ENCODE data around the gene COBLL1.

- TF ChIP-seq, protein P1, sequence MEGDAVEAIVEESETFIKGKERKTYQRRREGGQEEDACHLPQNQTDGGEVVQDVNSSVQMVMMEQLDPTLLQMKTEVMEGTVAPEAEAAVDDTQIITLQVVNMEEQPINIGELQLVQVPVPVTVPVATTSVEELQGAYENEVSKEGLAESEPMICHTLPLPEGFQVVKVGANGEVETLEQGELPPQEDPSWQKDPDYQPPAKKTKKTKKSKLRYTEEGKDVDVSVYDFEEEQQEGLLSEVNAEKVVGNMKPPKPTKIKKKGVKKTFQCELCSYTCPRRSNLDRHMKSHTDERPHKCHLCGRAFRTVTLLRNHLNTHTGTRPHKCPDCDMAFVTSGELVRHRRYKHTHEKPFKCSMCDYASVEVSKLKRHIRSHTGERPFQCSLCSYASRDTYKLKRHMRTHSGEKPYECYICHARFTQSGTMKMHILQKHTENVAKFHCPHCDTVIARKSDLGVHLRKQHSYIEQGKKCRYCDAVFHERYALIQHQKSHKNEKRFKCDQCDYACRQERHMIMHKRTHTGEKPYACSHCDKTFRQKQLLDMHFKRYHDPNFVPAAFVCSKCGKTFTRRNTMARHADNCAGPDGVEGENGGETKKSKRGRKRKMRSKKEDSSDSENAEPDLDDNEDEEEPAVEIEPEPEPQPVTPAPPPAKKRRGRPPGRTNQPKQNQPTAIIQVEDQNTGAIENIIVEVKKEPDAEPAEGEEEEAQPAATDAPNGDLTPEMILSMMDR (conservative IDR thresholded peaks at IDR 0.05; ENCODE audit: low read depth, low read length) = no peak; the same call in 1 of the 2 replicates
- TF ChIP-seq EZH2phosphoT487 (IDR thresholded peaks at IDR 0.05; ENCODE audit: borderline replicate concordance, low read length) = no peak
These were observed 137.5 kb downstream of the COBLL1 start for GRCh38 chr2:164703915-164704706.

Measured in PC-3 (cell line).